Pulmonary artery endothelial cell (primary cell): Measurements from ENCODE around the gene NR2F6. TPM values are rescaled to one million over a fixed set of nuclear protein-coding genes. Genes with fewer than 3 reads are reported as not detected.
"Not testable (repeated sequence)": the region's sequence is repeated elsewhere in the genome, so short reads cannot be mapped to it uniquely, and the experiment has no call there.

Source experiments
- DNase-seq: peaks from one replicate; pipeline ENCODE4 v3.0.0-alpha.2; 2011; ENCODE audit warnings: low read depth, low spot score
- total RNA-seq: library from RNA; depleted of rRNA; stranded (reverse); fragments of >200 nt; gene quantifications from 2 replicates; pipeline ENCODE4 v1.2.3, GENCODE V29; 2014

Gene NR2F6
- total RNA-seq: 40.4 and 45.7 TPM in 2 replicates

DNA sequence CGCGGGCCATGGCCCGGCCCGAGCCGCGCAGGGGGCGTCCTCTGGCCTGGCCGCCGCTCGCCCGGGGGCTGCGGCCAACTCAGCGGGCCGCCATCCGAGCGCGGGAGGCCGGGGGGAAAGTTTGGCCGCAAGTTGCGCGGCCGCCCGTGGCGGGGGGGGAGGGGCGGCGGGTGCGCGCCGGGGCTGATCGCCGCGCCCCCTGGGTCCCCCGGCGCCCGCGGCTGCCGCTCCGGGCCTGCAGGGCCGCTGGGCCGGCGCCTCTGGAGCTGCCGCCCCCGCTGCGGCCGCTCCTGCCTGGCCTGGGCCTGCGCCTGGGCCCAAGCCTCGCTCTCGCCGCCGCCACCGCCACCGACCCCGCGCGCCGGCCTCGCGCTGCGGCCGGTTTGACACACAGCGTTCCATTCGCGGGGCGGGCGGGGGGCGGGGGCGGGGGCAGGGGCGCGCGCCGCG is at the start of gene NR2F6:
TSS of gene NR2F6 (minus strand) at position 385 of the 450 bp plus-strand sequence. CDS start 699 bp downstream, outside the sequence.
- DNase-seq: no peak

DNA sequence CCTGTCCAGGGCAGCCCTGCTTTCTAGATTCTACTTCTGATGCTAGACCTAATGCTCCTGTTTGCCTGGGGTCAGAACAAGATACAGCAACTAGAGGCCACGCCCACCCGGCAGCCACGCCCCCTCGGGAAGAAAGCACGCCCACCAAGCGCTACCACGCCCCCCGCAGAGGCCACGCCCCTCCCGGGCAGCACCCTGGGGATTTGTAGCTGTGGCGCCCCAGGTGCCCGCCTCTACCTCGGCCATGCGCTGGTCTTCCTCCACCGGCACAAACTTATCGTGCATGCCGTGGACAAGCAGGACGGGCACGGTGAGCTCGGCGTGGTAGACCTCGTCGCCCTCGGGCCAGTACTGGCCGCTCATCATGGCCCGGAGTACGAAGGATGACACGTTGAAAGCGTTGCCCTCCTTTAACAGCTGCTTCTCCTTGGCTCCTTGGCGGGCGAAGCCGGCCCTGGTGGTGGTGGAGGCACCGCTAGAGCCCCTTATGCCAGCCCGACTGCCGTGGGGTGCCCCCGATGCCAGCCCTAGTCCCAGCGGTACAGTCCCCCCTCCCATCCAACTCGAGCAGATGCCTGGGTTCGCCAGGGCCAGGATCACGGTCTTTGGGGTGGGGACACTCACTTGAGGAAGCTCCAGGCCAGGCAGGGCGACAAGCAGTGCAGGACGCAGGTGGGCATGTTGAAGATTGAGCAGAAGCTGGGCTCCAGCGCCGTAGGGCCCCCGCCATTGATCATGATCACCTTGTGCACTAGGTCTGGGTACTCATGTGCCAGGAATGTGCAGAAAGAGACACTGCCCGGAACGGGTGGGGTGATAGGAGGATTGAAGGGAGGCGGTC is 48.6 kb upstream of the NR2F6 start:
- no peak for DNase-seq

DNA sequence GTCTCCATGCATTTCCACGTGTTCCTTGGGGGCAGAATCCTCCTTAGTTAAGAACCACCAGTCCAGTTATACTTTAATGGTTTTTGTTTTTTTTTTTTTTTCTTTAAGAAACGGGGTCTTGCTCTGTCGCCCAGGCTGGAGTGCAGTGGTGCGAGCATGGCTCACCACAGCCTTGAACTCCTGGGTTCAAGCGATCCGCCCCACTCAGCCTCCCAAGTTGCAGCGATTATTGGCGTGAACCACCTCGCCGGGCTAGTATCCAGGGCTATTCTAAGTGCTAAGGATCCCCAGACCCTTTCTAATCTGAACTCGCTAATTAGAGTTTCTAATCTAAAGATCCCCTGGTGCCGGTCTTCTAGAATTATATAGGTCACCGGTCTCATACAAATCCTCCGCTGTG is 47.9 kb upstream of the NR2F6 start:
- DNase-seq: no peak

DNA sequence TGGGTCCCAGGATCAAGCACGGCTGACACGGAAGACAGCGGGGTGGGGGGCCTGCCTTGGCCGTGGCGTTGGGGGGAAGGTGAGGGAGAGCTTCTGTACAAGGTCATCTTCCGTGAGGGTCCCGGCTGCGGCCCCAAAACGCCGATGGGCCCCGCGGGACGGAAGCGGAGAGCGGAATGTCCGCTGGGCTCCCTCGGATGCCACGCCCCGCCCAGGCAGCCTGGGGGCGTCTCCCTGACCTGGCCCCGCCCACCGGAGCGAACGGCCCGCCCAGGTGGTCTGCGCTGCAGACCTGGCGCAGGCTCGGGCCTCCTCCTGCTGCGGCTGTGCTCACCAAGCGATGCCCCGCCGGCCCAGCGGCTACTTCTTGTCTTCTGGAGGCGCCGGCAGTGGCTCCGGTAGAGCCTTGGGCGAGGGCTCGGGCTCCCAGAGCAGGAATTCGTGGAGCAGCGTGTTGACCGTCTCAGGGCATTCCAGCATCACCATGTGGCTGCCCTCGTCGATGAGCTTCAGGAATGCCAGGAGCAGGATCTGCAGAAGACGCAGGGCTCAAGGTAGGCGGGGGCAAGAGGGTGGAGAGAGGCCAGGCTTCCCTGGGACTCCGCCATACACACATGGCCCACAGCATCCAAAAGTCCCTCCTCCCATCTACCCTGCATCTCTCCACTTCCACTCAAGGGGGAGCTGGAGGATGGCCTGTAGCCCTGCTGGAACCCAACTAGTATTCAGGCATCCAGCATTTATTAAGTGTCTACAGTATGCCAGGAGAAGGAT is 46.8 kb upstream of the NR2F6 start:
- peak; percentile 69 for DNase-seq

DNA sequence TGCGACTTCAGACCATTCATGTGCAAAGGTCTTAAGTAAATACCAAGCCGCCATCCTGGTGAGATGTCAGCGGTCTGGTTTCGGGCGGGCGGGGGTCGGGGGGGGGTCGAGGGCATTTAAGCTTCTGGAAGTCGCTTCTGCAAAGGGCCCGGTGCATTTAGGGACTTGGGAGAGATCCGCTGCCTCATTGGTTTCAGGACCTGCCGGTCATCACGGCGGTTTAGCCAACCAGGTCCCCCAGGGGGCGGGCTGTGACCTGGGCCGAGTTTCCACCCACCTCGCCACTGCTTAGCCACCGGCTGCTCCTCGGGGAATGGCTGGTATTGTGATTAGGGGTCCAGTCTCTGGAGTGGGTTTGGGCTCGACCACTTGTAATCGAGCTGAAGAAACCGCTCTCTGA is 43.8 kb upstream of the NR2F6 start:
- peak; percentile 60 for DNase-seq

DNA sequence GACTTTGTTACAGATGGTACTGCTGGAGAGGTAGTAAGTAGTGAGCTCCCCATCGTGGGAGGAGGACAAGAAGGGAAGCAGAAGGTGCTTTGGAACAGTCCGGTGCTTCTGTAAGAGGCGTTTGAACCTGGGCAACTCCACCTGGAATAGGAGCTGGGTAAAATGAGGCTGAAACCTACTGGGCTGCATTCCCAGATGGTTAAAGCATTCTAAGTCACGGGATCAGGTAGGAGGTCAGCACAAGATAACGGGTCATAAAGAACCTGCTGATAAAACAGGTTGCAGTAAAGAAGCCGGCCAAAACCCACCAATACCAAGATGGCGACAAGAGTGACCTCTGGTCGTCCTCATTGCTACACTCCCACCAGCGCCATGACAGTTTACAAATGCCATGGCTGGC is 41.0 kb upstream of the NR2F6 start:
- DNase-seq: no peak

DNA sequence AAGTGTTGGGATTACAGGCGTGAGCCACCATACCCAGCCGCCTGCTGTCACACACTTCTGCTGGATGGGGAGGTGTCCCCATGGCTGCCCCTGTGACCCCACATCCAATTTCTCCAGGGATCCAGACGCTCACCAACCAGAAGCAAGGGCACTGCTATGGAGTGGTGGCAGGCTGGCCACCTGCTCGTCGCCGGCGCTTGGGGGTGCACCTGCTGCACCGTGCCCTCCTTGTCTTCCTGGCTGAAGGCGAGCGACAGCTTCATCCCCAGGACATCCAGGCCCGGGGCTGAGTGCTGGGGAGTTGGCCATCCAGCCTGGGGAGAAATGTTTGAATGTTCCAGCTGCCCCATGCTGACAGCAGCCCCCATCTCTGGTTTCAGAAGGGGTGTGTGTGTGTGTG is 40.5 kb upstream of the NR2F6 start:
- DNase-seq: no peak

DNA sequence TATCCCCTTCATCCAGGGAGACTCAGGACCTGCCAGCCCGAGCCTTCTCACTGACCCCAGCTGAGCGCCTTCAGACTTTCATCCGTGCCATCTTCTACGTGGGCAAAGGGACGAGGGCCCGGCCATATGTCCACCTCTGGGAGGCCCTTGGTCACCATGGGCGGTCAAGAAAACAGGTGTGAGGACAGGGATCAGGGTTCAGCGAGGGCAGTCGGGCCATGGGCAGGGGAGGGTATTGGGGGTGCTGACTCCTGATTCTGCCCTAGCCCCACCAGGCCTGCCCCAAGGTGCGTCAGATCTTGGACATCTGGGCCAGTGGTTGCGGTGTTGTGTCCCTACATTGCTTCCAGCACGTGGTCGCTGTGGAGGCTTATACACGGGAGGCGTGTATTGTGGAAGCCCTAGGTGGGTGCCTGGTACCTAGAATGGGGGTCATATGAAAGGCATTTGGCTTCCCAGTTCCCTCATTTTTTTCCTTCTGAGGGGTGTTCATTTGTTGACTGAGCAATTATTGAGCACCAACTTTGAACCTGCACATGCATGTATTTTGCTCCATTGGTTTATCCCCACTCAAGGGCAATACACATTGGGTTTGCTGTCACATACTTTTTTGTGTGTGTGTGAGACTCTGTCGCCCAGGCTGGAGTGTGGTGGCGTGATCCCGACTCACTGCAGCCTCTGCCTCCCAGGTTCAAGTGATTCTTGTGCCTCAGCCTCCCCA is 39.9 kb upstream of the NR2F6 start:
- no peak for DNase-seq

DNA sequence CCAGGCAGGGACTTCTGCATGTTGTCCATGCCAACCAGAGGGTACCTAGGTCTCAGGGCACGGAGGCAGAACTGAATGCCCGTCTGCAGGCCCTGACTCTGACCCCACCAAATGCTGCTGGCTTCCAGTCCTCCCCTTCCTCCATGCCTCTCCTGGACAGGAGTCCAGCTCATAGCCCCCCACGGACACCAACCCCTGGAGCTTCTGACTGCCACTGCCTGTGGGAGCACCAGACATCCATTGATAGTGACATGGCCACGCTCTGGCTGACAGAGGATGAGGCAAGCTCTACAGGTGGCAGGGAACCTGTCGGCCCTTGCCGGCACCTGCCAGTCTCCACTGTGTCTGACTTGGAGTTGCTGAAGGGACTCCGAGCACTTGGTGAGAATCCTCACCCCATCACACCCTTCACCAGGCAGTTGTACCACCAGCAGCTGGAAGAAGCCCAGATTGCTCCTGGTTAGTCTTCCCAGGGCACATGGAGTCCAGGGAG is 37.8 kb upstream of the NR2F6 start:
- DNase-seq: no peak

DNA sequence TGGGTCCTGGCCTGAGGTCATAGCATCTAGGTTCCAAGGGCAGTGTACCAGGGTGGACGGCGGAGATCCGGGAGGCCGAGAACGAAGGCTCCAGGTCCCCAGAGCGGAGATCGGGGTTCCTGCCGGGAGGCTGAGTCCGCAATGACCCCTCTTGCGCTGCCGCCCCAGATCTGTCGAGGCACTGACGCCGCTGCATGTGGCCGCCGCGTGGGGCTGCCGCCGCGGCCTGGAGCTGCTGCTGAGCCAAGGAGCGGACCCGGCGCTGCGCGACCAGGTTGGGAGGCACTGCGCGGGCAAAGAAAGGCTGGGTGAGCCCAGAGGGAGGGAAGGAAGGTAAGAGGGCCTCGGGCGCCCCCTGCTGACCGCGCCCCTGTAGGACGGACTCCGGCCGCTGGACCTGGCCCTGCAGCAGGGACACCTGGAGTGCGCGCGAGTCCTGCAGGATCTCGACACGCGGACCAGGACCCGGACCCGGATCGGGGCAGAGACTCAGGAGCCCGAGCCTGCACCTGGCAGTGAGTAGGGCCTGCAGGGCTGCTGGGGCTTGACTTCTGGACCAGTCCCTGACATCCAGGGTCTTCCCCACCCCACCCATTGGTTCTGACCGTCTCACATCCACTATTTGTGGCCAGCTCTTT is 36.9 kb upstream of the NR2F6 start:
- peak; percentile 50 for DNase-seq

DNA sequence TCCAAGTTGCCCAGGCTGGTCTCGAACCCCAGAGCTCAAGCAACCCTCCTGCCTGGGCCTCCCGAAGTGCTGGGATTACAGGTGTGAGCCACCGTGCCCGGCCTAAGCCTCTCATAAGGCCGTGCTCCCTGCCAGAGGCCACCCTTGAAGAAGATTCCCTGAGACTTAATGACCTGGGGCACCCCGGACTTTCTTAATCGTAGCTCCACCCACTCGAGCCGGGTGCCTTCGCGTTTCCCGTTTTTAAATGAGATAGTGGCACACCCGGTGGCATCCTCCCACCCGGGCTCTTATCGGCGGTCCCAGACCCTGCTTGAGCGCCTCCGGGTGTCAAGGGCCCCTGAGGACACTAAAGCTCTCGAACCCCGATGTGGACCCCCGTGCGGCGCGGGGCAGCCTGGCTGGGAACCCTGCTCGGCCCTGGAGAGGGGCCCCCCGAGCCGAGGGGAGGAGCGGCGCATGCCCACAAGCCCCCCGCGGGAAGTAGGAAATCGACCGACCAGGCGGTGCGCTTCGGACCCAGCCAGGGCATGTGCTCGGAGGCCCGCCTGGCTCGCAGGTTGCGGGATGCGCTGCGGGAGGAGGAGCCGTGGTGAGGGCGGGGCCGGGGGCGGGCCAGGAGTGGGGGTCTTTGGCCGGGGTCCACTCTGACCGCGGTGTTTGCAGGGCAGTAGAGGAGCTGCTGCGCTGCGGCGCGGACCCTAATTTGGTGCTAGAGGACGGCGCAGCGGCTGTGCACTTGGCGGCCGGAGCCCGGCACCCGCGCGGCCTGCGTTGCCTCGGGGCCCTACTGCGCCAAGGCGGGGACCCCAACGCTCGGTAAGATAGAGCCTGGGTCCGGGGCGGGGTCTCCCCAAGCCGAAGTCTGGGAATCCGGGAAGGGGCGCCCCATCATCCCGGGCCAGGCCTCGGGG is 35.9 kb upstream of the NR2F6 start, which contains the start of gene ANKLE1:
TSS of gene ANKLE1 (plus strand) at position 511 of the 914 bp plus-strand sequence. CDS start at position 531, 20 bp downstream.
- no peak for DNase-seq

DNA sequence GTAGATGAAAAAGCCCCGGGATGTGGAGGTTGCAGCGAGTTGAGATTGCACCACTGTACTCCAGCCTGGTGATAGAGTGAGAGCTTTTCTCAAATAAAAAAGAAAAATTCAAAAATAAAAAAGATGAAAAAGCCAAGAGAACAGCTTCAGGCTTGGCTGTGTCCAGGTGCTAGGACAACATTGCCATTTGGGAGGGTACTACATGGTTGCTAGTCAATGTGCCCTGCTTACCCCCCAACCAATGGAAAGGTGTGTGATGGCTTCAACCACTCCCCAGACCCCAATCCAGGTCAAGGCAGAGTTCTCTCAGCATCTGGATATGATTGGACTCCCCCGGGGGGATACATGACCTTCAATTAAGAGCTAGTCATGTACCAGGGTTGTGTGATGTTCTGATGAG is 33.7 kb upstream of the NR2F6 start:
- DNase-seq: no peak

DNA sequence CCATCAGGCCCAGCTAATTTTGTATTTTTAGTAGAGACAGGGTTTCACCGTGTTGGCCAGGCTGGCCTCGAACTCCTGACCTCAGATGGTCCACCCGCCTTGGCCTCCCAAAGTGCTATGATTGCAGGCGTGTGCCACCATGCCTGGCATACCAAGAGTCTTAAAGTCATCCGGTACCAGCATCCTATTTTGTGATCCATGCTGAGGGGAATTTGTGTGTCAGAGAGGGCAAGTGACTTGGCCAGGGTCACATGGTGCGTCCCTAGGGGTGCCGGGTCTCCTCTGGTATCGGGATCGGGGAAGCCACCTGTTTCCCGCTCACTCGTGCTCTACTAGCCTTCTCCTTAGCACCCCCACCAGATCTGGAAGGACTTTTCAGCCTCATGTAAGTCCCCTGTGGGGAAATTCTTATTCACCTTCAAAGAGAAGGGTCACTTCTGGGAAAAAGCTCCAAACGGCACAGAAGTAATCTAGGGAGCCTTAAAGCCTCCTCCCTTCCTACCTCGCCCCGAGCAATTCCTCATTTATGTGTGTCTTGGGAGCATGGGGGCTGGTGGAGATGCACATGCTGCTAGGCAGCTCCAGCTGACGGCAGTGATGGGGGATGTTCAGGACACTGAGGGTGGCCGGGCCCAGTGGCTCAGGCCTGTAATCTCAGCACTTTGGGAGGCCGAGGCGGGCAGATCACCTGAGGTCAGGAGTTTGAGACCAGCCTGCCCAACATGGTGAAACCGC is 29.9 kb upstream of the NR2F6 start:
- no peak for DNase-seq

DNA sequence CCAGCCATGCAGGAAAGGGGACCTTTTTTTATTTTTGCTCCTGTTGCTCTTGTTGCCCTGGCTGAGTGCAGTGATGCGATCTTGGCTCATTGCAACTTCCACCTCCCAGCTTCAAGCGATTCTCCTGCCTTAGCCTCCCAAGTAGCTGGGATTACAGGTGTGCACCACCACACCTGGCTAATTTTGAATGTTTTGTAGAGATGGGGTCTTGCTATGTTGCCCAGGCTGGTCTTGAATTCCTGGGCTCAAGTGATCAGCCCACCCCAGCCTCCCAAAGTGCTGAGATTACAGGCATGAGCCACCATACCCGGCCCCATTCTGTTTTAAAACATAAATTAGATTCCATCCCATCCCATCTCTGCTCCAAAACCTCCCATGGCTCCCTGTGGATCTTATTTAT is 29.2 kb upstream of the NR2F6 start:
- DNase-seq: not testable (repeated sequence)

DNA sequence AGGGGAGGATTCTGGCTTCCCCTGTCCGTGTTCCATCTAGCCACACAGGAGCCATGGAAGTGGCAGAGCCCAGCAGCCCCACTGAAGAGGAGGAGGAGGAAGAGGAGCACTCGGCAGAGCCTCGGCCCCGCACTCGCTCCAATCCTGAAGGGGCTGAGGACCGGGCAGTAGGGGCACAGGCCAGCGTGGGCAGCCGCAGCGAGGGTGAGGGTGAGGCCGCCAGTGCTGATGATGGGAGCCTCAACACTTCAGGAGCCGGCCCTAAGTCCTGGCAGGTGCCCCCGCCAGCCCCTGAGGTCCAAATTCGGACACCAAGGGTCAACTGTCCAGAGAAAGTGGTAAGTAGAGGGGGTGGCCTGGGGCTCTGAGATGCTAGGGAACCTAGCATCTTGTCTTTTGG is 23.0 kb upstream of the NR2F6 start:
- DNase-seq: no peak

DNA sequence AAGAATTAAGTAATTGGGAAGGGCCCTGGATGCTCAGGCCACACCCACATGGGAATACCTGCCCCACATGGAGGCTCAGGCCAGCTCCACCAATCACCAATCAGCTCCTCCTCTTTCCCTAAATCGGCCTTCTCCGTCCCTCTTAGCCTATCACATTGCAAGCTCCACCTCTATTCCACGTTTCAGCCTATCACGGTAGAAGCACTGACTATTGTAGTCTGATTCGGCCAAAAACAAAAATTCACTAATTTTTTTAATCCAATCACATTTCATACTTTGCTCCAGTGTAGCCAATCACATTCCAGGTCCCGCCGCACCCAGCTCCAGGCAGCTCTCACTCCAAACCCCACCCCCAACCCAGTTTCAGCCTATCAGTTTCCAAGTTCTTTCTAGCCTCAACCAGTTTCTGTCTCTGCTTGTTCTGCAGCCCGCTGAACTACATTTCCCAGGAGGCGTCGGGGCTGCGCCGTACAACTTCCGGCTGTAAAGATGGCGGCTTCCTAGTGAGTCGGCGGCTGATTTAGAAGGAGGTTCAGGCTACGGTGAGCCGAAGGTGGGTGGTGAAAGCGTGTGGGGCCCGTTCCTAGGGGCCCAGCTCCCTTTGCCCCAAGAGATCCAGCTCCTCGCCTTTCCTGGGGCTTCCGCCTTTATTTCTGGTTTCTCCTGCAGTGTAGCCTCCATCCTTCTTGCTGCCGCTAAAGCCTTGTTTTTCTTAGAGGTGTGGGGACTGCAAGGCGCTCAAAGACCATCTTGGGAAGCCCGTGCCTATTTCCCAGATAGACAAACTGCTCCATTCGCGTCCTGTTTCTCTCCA is 21.5 kb upstream of the NR2F6 start, which contains the start of gene BABAM1:
TSS of gene BABAM1 (plus strand) at position 469 of the 814 bp plus-strand sequence. CDS start 1,364 bp downstream, outside the sequence.
- DNase-seq: peak; percentile 96

DNA sequence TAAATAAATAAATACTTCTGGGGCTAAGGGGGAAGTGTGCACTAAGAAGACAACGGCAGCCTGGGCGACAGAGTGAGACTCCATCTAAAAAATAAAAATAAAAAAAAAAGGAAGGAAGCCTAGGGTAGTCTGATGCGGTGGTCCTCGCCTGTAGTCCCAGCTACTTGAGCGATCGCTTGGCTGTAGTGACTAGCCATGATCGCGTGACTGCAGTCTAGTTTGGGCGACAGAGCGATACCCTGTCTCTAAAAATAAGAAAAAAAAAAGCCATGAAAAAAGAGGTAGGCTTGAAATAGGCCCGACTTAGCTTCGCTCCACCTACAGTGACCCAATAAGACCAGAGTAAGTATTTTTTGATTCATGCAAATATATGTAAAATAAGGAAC is 20.9 kb upstream of the NR2F6 start:
- no peak for DNase-seq

DNA sequence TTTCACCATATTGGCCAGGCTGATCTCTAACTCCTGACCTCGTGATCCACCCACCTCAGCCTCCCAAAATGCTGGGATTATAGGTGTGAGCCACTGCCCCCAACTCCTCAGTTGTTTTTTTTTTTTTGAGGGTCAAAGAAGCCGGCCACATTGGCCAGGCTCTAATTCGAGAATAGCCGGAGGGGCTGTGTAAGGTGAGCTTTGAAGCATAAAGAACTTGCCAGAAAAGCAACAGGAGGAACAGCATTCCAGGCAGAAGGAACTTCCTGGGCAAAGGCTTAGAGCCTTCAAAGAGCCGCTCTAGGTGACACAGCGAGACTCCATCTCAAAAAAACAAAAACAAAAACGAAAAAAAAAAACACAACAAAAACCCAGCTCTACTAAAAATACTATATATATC is 20.3 kb upstream of the NR2F6 start:
- DNase-seq: no peak
